ENCODE measurements around the gene KCTD21.

Gene KCTD21

DNA sequence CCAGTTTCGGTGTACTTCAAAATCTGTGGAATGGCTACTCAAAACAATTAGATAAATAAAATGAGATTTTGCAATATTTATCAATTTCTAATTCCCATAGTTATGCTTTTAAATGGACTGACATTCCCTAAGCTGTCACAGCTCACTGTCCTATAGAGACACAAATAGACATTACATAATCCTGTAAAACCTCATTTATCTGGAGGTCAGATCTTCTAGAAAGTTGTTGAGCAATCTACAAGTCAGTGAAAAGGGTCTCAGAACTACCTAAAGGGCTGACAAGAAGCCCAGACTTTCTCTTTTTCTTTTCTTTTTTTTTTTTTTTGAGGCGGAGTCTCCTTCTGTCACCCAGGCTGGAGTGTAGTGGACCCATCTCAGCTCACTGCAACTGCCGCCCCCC lies 61.0 kb downstream of the KCTD21 start:
- no peaks in the 10 kb centered on the region for H3K9me3 ChIP-seq (ENCODE audit: insufficient read depth, low read length)
- no peaks in the 10 kb centered on the region for H4K20me1 ChIP-seq (ENCODE audit: low read depth, low read length)
- no peak overlapping the region for H3K4me3 ChIP-seq (ENCODE audit: insufficient read depth, low read length, poor library complexity, severe bottlenecking)

More for the DNA sequence above, 61.0 kb downstream of the KCTD21 start:
- Histone ChIP-seq H3K79me2 (ENCODE audit: insufficient read depth, low read length) (no peaks in the 10 kb centered on the region), H3K36me3 (ENCODE audit: low read length) (0 out of 2 replicates have a peak, but pooled peaks cover 3% of the 10 kb centered on the region), H3K9ac (ENCODE audit: low read length) (no peak overlapping the region), H3K9me2 (replicated peaks; ENCODE audit: insufficient read depth, low read length) (no peaks in the 10 kb centered on the region), H3K27ac (ENCODE audit: low read depth, low read length) (no peak overlapping the region), H2AFZ (ENCODE audit: low read depth, low read length, severe bottlenecking) (no peak overlapping the region), H3K27me3 (ENCODE audit: low read length) (no peaks in the 10 kb centered on the region), H3F3A (ENCODE audit: insufficient read depth) (no peaks in the 10 kb centered on the region), H3K4me2 (ENCODE audit: low read depth, low read length, poor library complexity, severe bottlenecking) (no peak overlapping the region)
- TF ChIP-seq EZH2phosphoT487 (conservative IDR thresholded peaks at IDR 0.05; ENCODE audit: low read length): no peak
- TF ChIP-seq, protein P1, sequence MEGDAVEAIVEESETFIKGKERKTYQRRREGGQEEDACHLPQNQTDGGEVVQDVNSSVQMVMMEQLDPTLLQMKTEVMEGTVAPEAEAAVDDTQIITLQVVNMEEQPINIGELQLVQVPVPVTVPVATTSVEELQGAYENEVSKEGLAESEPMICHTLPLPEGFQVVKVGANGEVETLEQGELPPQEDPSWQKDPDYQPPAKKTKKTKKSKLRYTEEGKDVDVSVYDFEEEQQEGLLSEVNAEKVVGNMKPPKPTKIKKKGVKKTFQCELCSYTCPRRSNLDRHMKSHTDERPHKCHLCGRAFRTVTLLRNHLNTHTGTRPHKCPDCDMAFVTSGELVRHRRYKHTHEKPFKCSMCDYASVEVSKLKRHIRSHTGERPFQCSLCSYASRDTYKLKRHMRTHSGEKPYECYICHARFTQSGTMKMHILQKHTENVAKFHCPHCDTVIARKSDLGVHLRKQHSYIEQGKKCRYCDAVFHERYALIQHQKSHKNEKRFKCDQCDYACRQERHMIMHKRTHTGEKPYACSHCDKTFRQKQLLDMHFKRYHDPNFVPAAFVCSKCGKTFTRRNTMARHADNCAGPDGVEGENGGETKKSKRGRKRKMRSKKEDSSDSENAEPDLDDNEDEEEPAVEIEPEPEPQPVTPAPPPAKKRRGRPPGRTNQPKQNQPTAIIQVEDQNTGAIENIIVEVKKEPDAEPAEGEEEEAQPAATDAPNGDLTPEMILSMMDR (IDR thresholded peaks at IDR 0.05; ENCODE audit: insufficient read depth, low read length, poor library complexity, severe bottlenecking): no peak
